H1 (cell line): Measurements from ENCODE around the gene NAGS. TPM values are rescaled to one million over a fixed set of nuclear protein-coding genes. Genes with fewer than 3 reads are reported as not detected.

ENCODE experiments used
- CTCF ChIA-PET: fragments of 300-600 bp; sonication (Branson Sonifier 250); formaldehyde crosslinking; loops from one replicate; lab custom pipeline; 2021; ENCODE audit not compliant: partially characterized antibody; lab: Charles Lee
- POLR2A ChIA-PET: fragments of 300-600 bp; sonication (Branson Sonifier 250); formaldehyde crosslinking; loops from one replicate; lab custom pipeline; 2021; ENCODE audit warnings: inconsistent platforms; ENCODE audit not compliant: partially characterized antibody; lab: Charles Lee
- DNase-seq, 2 experiments: peaks; one replicate each; pipeline versions ENCODE4 v3.0.0 to v3.0.0-alpha.2; 2010 to 2022; ENCODE audit warnings: low spot score in 2 of 2, low read depth in 1 of 2, mixed read lengths in 1 of 2
- FAIRE-seq: peaks from 2 replicates; lab custom pipeline; 2011; peaks lifted over from hg19 to GRCh38; lab: Jason Lieb, UNC
- H2AFZ ChIP-seq: 2 replicates; pipeline ENCODE4 v1.8.1; 2012; ENCODE audit warnings: low read length, inconsistent platforms
- H2AK5ac ChIP-seq: 2 replicates; pipeline ENCODE4 v1.6.1; 2013; ENCODE audit warnings: low read depth, low read length
- H2BK120ac ChIP-seq: replicated peaks from 2 replicates; pipeline ENCODE3; 2013; ENCODE audit warnings: low read depth, low read length, inconsistent platforms
- H2BK12ac ChIP-seq: 2 replicates; pipeline ENCODE4 v1.6.1; 2013; ENCODE audit warnings: low read depth, low read length
- H2BK15ac ChIP-seq: 2 replicates; pipeline ENCODE4 v1.6.1; 2013; ENCODE audit warnings: low read length
- H2BK20ac ChIP-seq: 2 replicates; pipeline ENCODE4 v1.6.1; 2013; ENCODE audit warnings: low read length
- H2BK5ac ChIP-seq: 2 replicates; pipeline ENCODE4 v1.6.1; 2013; ENCODE audit warnings: low read depth, low read length
- H3K14ac ChIP-seq: 2 replicates; pipeline ENCODE4 v1.6.1; 2013; ENCODE audit warnings: inconsistent platforms; ENCODE audit not compliant: insufficient read length
- H3K18ac ChIP-seq: 2 replicates; pipeline ENCODE4 v1.6.1; 2013; ENCODE audit warnings: low read length; ENCODE audit errors: extremely low read depth
- H3K23ac ChIP-seq: 2 replicates; pipeline ENCODE4 v1.6.1; 2013; ENCODE audit warnings: inconsistent platforms; ENCODE audit not compliant: insufficient read length
- H3K23me2 ChIP-seq: 2 replicates; pipeline ENCODE4 v1.6.1; 2013; ENCODE audit warnings: low read depth, low read length
- H3K27ac ChIP-seq: 2 replicates; pipeline ENCODE4 v1.6.1; 2011; ENCODE audit warnings: low read depth, low read length, inconsistent platforms
- H3K27me3 ChIP-seq, 4 experiments: replicated peaks in 1 of 4; 1 replicate in 1 of 4; 2 replicates in 3 of 4; pipeline versions ENCODE4 v1.6.1 to v1.8.1; 2011 to 2013; ENCODE audit warnings: low read length in 3 of 4, mild to moderate bottlenecking in 3 of 4, inconsistent platforms in 2 of 4, mixed read lengths in 2 of 4, moderate library complexity in 1 of 4; ENCODE audit not compliant: control insufficient read depth in 3 of 4, insufficient read depth in 3 of 4; ENCODE audit errors: extremely low read depth in 1 of 4
- H3K36me3 ChIP-seq, 4 experiments: 2 replicates each; pipeline versions ENCODE4 v1.6.1 to v1.8.1; 2011 to 2013; ENCODE audit warnings: mild to moderate bottlenecking in 4 of 4, low read length in 3 of 4, moderate library complexity in 2 of 4, control low read depth in 1 of 4, inconsistent platforms in 1 of 4; ENCODE audit not compliant: insufficient read depth in 4 of 4, control insufficient read depth in 2 of 4
- H3K4ac ChIP-seq: replicated peaks from 2 replicates; pipeline ENCODE3; 2013; ENCODE audit warnings: low read length, low read depth, mixed read lengths, inconsistent platforms; ENCODE audit not compliant: insufficient read length
- H3K4me1 ChIP-seq, 4 experiments: replicated peaks in 1 of 4; 1 replicate in 1 of 4; 2 replicates in 3 of 4; pipeline versions ENCODE4 v1.6.1 to v1.8.1; 2011 to 2013; ENCODE audit warnings: low read length in 3 of 4, inconsistent platforms in 2 of 4, mixed read lengths in 1 of 4; ENCODE audit not compliant: insufficient read depth in 4 of 4, control insufficient read depth in 3 of 4
- H3K4me2 ChIP-seq, 2 experiments: 2 replicates each; pipeline versions ENCODE4 v1.6.1 to v1.8.1; 2011 to 2013; ENCODE audit warnings: low read depth in 2 of 2, low read length in 2 of 2, control low read depth in 1 of 2, inconsistent platforms in 1 of 2, mild to moderate bottlenecking in 1 of 2; ENCODE audit not compliant: insufficient read depth in 1 of 2
- H3K4me3 ChIP-seq, 4 experiments: fragments of 200-600, 300-600 bp in 1 of 4; sonication (generic), shearing (Covaris generic), sonication (Bioruptor Twin) in 1 of 4; 2 replicates each; pipeline versions ENCODE4 v1.5.1 to v1.8.1; 2011 to 2016; ENCODE audit warnings: low read length in 4 of 4, low read depth in 3 of 4, control low read depth in 2 of 4, inconsistent platforms in 2 of 4, mild to moderate bottlenecking in 2 of 4, mixed read lengths in 1 of 4, moderate library complexity in 1 of 4; ENCODE audit not compliant: insufficient read depth in 2 of 4; ENCODE audit errors: extremely low read depth in 1 of 4
- H3K56ac ChIP-seq: replicated peaks from 2 replicates; pipeline ENCODE3; 2013; ENCODE audit warnings: low read depth, mild to moderate bottlenecking, mixed read lengths, low read length, inconsistent platforms; ENCODE audit not compliant: insufficient read length
- H3K79me1 ChIP-seq: 2 replicates; pipeline ENCODE4 v1.6.1; 2013; ENCODE audit warnings: low read depth, low read length, control low read depth
- H3K79me2 ChIP-seq, 2 experiments: 2 replicates each; pipeline versions ENCODE4 v1.6.1 to v1.8.1; 2012 to 2013; ENCODE audit warnings: low read length in 2 of 2, mild to moderate bottlenecking in 2 of 2, inconsistent platforms in 1 of 2; ENCODE audit not compliant: insufficient read depth in 2 of 2, control insufficient read depth in 1 of 2
- H3K9ac ChIP-seq, 4 experiments: replicated peaks in 1 of 4; 1 replicate in 1 of 4; 2 replicates in 3 of 4; pipeline versions ENCODE4 v1.6.1 to v1.8.1; 2011 to 2013; ENCODE audit warnings: low read depth in 3 of 4, low read length in 3 of 4, control low read depth in 2 of 4, mild to moderate bottlenecking in 2 of 4, moderate library complexity in 2 of 4, inconsistent platforms in 1 of 4; ENCODE audit errors: extremely low read depth in 1 of 4
- H3K9me3 ChIP-seq, 2 experiments: 2 replicates each; pipeline versions ENCODE4 v1.6.1 to v1.8.1; 2012 to 2013; ENCODE audit warnings: mild to moderate bottlenecking in 2 of 2, moderate library complexity in 2 of 2, control low read depth in 1 of 2, inconsistent platforms in 1 of 2, low read depth in 1 of 2, low read length in 1 of 2, mixed read lengths in 1 of 2; ENCODE audit not compliant: insufficient read depth in 2 of 2
- H4K20me1 ChIP-seq, 2 experiments: replicated peaks in 1 of 2; 2 replicates each; pipeline versions ENCODE3 to v1.8.1; 2011 to 2013; ENCODE audit warnings: inconsistent platforms in 2 of 2, low read length in 2 of 2, mild to moderate bottlenecking in 1 of 2; ENCODE audit not compliant: insufficient read depth in 2 of 2, control insufficient read depth in 1 of 2
- H4K5ac ChIP-seq: 2 replicates; pipeline ENCODE4 v1.6.1; 2013; ENCODE audit warnings: low read length, low read depth, mixed read lengths, inconsistent platforms; ENCODE audit not compliant: insufficient read length
- H4K8ac ChIP-seq: 2 replicates; pipeline ENCODE4 v1.8.0; 2013; ENCODE audit warnings: mild to moderate bottlenecking, moderate library complexity, low read length, inconsistent platforms; ENCODE audit not compliant: insufficient read depth; ENCODE audit errors: extremely low read depth
- H4K91ac ChIP-seq: replicated peaks from 2 replicates; pipeline ENCODE3; 2013; ENCODE audit warnings: low read length, mixed read lengths, inconsistent platforms; ENCODE audit not compliant: insufficient read length
- WGBS, 2 experiments: shearing (Covaris generic) in 1 of 2; methylation state at CpG; one replicate each; pipeline versions ENCODE4 v1.1.6 to v1.1.7; 2013 to 2015; ENCODE audit warnings: low lambda C conversion rate in 2 of 2, mixed read lengths in 2 of 2, inconsistent platforms in 1 of 2, low coverage in 1 of 2, missing lambda C conversion rate in 1 of 2; ENCODE audit not compliant: insufficient replicate concordance in 2 of 2, insufficient coverage in 1 of 2, insufficient read length in 1 of 2; ENCODE audit errors: extremely low coverage in 1 of 2, missing lambda C conversion rate in 1 of 2; 5-methylcytosine and 5-hydroxymethylcytosine counted together
- polyA plus RNA-seq, 7 experiments: library from polyadenylated mRNA; depleted of rRNA in 3 of 7; stranded (reverse) in 5 of 7; unstranded in 2 of 7; fragments of >200 nt in 5 of 7; fragments of 200-250 nt in 2 of 7; gene quantifications; 1 replicate in 5 of 7; 2 replicates in 1 of 7; 4 replicates in 1 of 7; pipeline versions ENCODE4 v1.2.1 to v1.2.3, GENCODE V29; 2011 to 2013; ENCODE audit warnings: missing spikeins in 2 of 7, mixed read lengths in 2 of 7
- total RNA-seq: library from RNA; stranded (reverse); fragmentation: NEBNext Ultra II Directional; extraction: Animal tissue kit (Norgen Biotek cat#: 25700); gene quantifications from 2 replicates; pipeline ENCODE4 v1.2.1, GENCODE V29; 2021

NAGS gene
- total and polyA plus RNA-seq, 2 of the 8 experiments (the other 6 are each of a cell fraction or from before 2014, with no cell fraction given): 4.0 to 5.1 TPM

DNA sequence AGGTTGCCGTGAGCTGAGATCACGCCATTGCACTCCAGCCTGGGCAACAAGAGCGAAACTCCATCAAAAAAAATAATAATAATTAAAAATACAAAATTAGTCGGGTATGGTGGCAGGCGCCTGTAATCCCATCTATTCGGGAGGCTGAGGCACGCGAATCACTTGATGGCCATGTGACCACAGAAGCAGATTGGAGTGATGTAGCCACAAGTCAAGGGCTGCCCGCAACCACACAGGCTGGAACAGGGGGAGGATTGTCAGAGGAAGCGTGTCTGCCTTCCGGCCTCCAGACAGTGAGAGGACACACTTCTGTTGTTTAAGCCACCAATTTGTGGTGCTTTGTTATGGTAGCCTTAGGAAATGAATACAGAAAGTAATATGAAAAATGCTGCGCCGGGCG lies 11.8 kb upstream of the NAGS start:
- ChIA-PET CTCF (interaction anchor here (0.7 to 22.7 kb wide), 8 partner anchors 10 to 170 kb away, joined by 3 to 416 read pairs (median 6); partner anchors contain the start of genes NAGS and PPY), POLR2A (no interaction called here)
- FAIRE-seq: no peak
- H2AFZ ChIP-seq: no peak overlapping the region
- H4K20me1 ChIP-seq: no peaks in the 10 kb centered on the region
- 92% methylated on average over 13 of the region's 14 CpGs; no CpG with 5 or more reads in 1 of the 2 experiments for WGBS, 2 experiments
- no peak overlapping the region for H3K9ac ChIP-seq
- H3K18ac ChIP-seq: no peak overlapping the region
- H3K79me1 ChIP-seq: no peaks in the 10 kb centered on the region
- no peak overlapping the region for H3K14ac ChIP-seq
- no peak overlapping the region for H3K56ac ChIP-seq
- no peaks in the 10 kb centered on the region; the same call in 1 of the 2 replicates for H3K23me2 ChIP-seq
- H3K9me3 ChIP-seq: no peaks in the 10 kb centered on the region
- no peaks in the 10 kb centered on the region for H3K36me3 ChIP-seq
- H3K27ac ChIP-seq: no peak overlapping the region
- H2BK12ac ChIP-seq: no peak overlapping the region
- H4K5ac ChIP-seq: no peak overlapping the region
- no peak for DNase-seq
- no peak overlapping the region for H2AK5ac ChIP-seq
- no peak overlapping the region for H3K4me2 ChIP-seq
- H3K79me2 ChIP-seq: no peaks in the 10 kb centered on the region
- no peak overlapping the region for H2BK5ac ChIP-seq
- no peak overlapping the region for H4K8ac ChIP-seq
- no peak overlapping the region for H2BK20ac ChIP-seq
- H3K23ac ChIP-seq: no peak overlapping the region
- no peak overlapping the region for H4K91ac ChIP-seq
- no peak overlapping the region for H2BK120ac ChIP-seq
- no peak overlapping the region for H3K4ac ChIP-seq
- no peak overlapping the region for H3K4me3 ChIP-seq
- H3K4me1 ChIP-seq: peaks cover 0 to 2% (median 0%) of the 10 kb centered on the region in 4 experiments; a peak in 2 of 7 replicates
- peaks cover 0 to 9% (median 4%) of the 10 kb centered on the region in 4 experiments; a peak in 5 of 7 replicates for H3K27me3 ChIP-seq
- no peak overlapping the region for H2BK15ac ChIP-seq
